ENCODE data around the gene SLC25A45. TPM values are rescaled to one million over a fixed set of nuclear protein-coding genes. Genes with fewer than 3 reads are reported as not detected.
A peak's percentile ranks its signal among the peaks of the same experiment; 100 is the strongest.

Gene SLC25A45
- total RNA-seq, 8 experiments from 2014 or later, result 0.11 to 10.0 (median 1.9) TPM

DNA sequence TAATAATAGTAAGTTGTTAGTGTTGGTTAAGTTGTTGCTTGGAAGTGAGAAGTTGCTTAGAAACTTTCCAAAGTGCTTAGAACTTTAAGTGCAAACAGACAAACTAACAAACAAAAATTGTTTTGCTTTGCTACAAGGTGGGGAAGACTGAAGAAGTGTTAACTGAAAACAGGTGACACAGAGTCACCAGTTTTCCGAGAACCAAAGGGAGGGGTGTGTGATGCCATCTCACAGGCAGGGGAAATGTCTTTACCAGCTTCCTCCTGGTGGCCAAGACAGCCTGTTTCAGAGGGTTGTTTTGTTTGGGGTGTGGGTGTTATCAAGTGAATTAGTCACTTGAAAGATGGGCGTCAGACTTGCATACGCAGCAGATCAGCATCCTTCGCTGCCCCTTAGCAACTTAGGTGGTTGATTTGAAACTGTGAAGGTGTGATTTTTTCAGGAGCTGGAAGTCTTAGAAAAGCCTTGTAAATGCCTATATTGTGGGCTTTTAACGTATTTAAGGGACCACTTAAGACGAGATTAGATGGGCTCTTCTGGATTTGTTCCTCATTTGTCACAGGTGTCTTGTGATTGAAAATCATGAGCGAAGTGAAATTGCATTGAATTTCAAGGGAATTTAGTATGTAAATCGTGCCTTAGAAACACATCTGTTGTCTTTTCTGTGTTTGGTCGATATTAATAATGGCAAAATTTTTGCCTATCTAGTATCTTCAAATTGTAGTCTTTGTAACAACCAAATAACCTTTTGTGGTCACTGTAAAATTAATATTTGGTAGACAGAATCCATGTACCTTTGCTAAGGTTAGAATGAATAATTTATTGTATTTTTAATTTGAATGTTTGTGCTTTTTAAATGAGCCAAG lies 42.9 kb upstream of the SLC25A45 start:
- in situ Hi-C loops (cut with MboI; ENCODE audit: low pct_unique_long_range_greater_than_20kb in 2 of 9, low sequenced_read_pairs in 9 of 9, unreplicated experiment in 9 of 9), result loop anchor here in 4 of 9 experiments (10.0 kb wide), 1 partner anchor 79 kb away; no protein-coding TSS in a partner anchor
- H3K4me1 ChIP-seq (replicated peaks in 1 of 2), result peaks cover 39 to 46% of the 10 kb centered on the region in 2 donors
- 0 to 66% (median 17%) methylated on average over 3 to 8 of the region's 9 CpGs for WGBS, 10 experiments

DNA sequence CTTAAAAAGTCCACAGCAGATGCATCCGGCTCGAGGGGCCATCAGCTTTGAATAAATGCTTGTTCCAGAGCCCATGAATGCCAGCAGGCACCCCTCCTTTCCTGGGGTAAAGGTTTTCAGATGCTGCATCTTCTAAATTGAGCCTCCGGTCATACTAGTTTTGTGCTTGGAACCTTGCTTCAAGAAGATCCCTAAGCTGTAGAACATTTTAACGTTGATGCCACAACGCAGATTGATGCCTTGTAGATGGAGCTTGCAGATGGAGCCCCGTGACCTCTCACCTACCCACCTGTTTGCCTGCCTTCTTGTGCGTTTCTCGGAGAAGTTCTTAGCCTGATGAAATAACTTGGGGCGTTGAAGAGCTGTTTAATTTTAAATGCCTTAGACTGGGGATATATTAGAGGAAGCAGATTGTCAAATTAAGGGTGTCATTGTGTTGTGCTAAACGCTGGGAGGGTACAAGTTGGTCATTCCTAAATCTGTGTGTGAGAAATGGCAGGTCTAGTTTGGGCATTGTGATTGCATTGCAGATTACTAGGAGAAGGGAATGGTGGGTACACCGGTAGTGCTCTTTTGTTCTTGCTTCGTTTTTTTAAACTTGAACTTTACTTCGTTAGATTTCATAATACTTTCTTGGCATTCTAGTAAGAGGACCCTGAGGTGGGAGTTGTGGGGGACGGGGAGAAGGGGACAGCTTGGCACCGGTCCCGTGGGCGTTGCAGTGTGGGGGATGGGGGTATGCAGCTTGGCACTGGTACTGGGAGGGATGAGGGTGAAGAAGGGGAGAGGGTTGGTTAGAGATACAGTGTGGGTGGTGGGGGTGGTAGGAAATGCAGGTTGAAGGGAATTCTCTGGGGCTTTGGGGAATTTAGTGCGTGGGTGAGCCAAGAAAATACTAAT lies 42.0 kb upstream of the SLC25A45 start:
- WGBS, 10 experiments, result 0 to 40% (median 19%) methylated on average over 1 to 13 of the region's 18 CpGs
- Histone ChIP-seq H3K4me1 (replicated peaks in 1 of 2) (peaks cover 42 to 48% of the 10 kb centered on the region in 2 donors), H3K4me3 (peak overlapping the region; percentile 44 to 62 (median 50)), H3K27ac (peak overlapping the region in 1 of 2 donors; percentile 97)
- ATAC-seq (replicated peaks in 6 of 8), result no peak
- in situ Hi-C loops (cut with MboI; ENCODE audit: low pct_unique_long_range_greater_than_20kb in 2 of 9, low sequenced_read_pairs in 9 of 9, unreplicated experiment in 9 of 9), result loop anchor here in 8 of 9 experiments (5.0 to 25.0 kb wide), 3 partner anchors 80 to 88 kb away; no protein-coding TSS in a partner anchor

More for the DNA sequence above, 42.9 kb upstream of the SLC25A45 start:
- Histone ChIP-seq H3K4me3 (peak overlapping the region; percentile 44 to 62 (median 50)), H3K27ac (no peak overlapping the region)
- no peak for ATAC-seq (replicated peaks in 6 of 8)

DNA sequence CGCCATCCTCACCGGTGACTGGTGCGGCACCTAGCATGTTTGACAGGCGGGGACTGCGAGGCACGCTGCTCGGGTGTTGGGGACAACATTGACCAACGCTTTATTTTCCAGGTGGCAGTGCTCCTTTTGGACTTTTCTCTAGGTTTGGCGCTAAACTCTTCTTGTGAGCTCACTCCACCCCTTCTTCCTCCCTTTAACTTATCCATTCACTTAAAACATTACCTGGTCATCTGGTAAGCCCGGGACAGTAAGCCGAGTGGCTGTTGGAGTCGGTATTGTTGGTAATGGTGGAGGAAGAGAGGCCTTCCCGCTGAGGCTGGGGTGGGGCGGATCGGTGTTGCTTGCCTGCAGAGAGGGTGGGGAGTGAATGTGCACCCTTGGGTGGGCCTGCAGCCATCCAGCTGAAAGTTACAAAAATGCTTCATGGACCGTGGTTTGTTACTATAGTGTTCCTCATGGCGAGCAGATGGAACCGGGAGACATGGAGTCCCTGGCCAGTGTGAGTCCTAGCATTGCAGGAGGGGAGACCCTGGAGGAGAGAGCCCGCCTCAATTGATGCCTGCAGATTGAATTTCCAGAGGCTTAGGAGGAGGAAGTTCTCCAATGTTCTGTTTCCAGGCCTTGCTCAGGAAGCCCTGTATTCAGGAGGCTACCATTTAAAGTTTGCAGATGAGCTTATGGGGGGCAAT lies 41.2 kb upstream of the SLC25A45 start:
- ATAC-seq (replicated peaks in 6 of 8), result no peak
- 0 to 56% (median 0%) methylated on average over 1 to 11 of the region's 19 CpGs; no CpG with 5 or more reads in 5 of the 10 experiments for WGBS, 10 experiments
- peak overlapping the region; percentile 97 to 98 for H3K27ac ChIP-seq
- peaks cover 44 to 54% of the 10 kb centered on the region in 2 donors for H3K4me1 ChIP-seq (replicated peaks in 1 of 2)
- H3K4me3 ChIP-seq, result peak overlapping the region; percentile 44 to 62 (median 50)
- in situ Hi-C loops (cut with MboI; ENCODE audit: low pct_unique_long_range_greater_than_20kb in 2 of 9, low sequenced_read_pairs in 9 of 9, unreplicated experiment in 9 of 9), result loop anchor here in 8 of 9 experiments (5.0 to 25.0 kb wide), 3 partner anchors 81 to 89 kb away; no protein-coding TSS in a partner anchor

DNA sequence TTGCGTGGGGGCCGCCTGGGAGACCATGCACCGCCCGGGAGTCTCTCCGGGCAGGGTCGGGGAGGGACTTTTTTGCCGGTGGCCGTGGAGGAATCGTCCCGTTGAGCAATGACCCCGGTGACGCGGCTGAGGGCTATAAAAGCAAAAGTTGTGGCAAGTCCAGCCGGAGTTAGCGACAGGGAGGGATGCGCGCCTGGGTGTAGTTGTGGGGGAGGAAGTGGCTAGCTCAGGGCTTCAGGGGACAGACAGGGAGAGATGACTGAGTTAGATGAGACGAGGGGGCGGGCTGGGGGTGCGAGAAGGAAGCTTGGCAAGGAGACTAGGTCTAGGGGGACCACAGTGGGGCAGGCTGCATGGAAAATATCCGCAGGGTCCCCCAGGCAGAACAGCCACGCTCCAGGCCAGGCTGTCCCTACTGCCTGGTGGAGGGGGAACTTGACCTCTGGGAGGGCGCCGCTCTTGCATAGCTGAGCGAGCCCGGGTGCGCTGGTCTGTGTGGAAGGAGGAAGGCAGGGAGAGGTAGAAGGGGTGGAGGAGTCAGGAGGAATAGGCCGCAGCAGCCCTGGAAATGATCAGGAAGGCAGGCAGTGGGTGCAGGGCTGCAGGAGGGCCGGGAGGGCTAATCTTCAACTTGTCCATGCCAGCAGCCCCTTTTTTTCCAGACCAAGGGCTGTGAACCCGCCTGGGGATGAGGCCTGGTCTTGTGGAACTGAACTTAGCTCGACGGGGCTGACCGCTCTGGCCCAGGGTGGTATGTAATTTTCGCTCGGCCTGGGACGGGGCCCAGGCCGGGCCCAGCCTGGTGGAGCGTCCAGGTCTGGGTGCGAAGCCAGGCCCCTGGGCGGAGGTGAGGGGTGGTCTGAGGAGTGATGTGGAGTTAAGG lies 40.4 kb upstream of the SLC25A45 start, which contains the start of gene NEAT1:
TSS of gene NEAT1 (plus strand) at position 166 of the 883 bp plus-strand sequence.
- ATAC-seq (replicated peaks in 6 of 8), result peak; percentile 1 to 52 (median 36)
- in situ Hi-C loops (cut with MboI; ENCODE audit: low pct_unique_long_range_greater_than_20kb in 2 of 9, low sequenced_read_pairs in 9 of 9, unreplicated experiment in 9 of 9), result loop anchor here in 8 of 9 experiments (5.0 to 25.0 kb wide), 3 partner anchors 82 to 89 kb away; no protein-coding TSS in a partner anchor
- H3K4me3 ChIP-seq, result peak within 1 kb of the TSS; percentile 44 to 62 (median 50)
- H3K27ac ChIP-seq, result peak within 1 kb of the TSS; percentile 97 to 98
- peaks cover 44 to 52% of the 10 kb centered on the region in 2 donors for H3K4me1 ChIP-seq (replicated peaks in 1 of 2)
- WGBS, 10 experiments, result 0 to 30% (median 3%) methylated on average over 2 to 15 of the region's 40 CpGs; no CpG with 5 or more reads in 2 of the 10 experiments

DNA sequence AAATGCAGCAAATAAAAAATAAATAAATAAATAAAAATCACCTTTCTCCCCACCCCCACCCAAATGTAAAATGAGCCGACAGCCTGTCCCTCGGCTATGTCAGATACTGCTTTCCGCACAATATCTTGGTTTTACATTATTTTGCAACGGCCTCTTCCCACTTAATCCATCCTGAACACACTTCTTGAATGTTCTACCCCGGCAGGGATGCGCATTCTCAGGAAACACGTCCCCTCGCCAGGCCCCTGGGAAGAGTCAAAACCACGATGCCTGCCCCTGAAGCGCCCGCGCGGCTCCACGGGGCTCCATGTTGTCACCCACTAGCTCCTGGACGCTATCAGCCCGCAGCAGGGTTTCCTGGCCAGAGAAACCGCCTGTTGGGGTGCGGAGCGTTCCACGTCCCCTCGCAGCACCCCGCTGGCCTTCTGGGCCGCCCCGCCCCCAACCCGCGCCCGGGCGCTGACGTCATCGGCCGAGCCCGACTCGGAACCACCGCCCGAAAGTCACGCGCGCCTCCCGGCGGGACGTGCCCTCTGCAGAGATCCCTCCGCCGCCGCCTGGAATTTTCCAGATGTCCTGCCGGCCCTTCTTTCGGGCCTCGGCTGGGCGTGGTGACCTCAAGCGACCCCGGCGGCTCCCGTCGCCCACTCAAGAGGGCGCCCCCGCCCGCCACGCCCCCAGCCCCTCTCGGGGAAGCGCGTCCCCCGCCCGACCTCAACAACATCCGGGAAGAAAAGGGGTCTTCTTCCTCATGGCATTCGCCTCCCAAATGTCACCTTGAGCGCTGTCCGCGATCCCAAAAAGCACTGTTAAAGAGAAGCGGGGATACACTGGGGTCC lies 39.6 kb upstream of the SLC25A45 start:
- peak overlapping the region; percentile 97 to 98 for H3K27ac ChIP-seq
- WGBS, 10 experiments, result 0 to 10% (median 0%) methylated on average over 1 to 4 of the region's 68 CpGs; no CpG with 5 or more reads in 2 of the 10 experiments
- H3K4me3 ChIP-seq, result peak overlapping the region; percentile 44 to 62 (median 50)
- ATAC-seq (replicated peaks in 6 of 8), result peak; percentile 0 to 58 (median 32)
- in situ Hi-C loops (cut with MboI; ENCODE audit: low pct_unique_long_range_greater_than_20kb in 2 of 9, low sequenced_read_pairs in 9 of 9, unreplicated experiment in 9 of 9), result loop anchor here in 8 of 9 experiments (5.0 to 25.0 kb wide), 3 partner anchors 83 to 90 kb away; no protein-coding TSS in a partner anchor
- H3K4me1 ChIP-seq (replicated peaks in 1 of 2), result peaks cover 46 to 47% of the 10 kb centered on the region in 2 donors

DNA sequence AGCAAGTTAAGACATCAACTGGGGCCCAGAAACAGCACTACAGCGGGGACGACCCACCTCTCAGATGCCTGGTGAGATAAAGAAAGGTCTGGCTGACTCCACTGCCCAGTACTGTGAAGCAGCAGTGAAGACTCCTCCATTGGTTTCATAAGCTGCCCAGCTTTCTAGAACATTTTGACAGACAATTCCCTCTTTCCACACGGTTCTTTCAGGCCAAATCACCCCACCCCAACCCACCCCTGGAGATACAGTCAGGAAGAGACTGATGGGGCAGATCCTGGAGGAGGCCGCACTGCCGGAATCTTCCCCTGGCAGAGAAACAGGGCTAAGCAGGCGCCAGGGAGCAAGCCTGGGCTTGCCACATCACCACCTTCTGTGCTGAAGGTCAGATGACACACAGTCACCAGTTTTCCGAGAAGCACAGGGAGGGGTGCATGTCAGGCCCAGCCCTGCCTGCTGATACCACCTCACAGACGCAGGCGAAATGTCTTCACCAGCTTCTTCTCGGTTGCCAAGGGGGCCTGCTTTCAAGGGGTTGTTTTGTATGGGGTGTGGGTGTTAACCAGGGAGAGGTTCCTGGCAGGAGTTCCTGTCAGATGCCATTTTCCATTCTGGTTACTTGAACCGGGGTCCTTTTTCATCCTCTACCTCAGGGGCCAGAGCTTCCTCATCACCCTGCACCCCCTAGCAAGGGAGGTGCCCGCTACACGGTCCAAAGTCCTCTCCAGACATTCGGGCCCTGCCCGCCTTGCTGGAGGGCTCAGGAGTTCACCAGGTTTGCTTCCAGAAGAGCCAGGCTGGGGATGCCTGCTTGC lies 38.7 kb upstream of the SLC25A45 start:
- in situ Hi-C loops (cut with MboI; ENCODE audit: low pct_unique_long_range_greater_than_20kb in 2 of 9, low sequenced_read_pairs in 9 of 9, unreplicated experiment in 9 of 9), result loop anchor here in 8 of 9 experiments (5.0 to 25.0 kb wide), 3 partner anchors 84 to 91 kb away; no protein-coding TSS in a partner anchor

DNA sequence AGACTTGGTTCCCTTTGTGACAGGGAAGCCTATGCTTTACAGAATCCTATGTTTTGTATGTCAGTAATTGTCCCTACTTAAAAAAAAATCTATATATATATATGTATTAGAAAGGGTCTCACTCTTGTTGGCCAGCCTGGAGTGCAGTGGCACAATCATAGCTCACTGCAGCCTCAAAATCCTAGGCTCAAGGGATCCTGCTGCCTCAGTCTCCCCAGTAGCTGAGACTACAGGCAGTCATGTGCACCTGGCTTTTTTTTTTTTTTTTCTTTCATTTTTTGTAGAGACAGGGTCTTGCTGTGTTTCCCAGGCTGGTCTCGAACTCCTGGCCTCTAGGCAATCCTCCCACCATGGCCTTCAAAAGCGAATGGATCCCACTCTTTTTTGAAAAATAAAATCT lies 38.1 kb upstream of the SLC25A45 start:
- in situ Hi-C loops (cut with MboI; ENCODE audit: low pct_unique_long_range_greater_than_20kb in 2 of 9, low sequenced_read_pairs in 9 of 9, unreplicated experiment in 9 of 9), result loop anchor here in 8 of 9 experiments (5.0 to 25.0 kb wide), 3 partner anchors 84 to 92 kb away; no protein-coding TSS in a partner anchor
- ATAC-seq (replicated peaks in 6 of 8), result no peak
- Histone ChIP-seq H3K4me3 (peak overlapping the region in 2 of 5 donors; percentile 60 to 62), H3K27ac (peak overlapping the region; percentile 97 to 98), H3K4me1 (replicated peaks in 1 of 2) (peaks cover 45 to 59% of the 10 kb centered on the region in 2 donors)
- WGBS, 10 experiments, result 20 to 100% (median 100%) methylated on average over 1 to 2 of the region's 2 CpGs; no CpG with 5 or more reads in 5 of the 10 experiments

More for the DNA sequence above, 38.7 kb upstream of the SLC25A45 start:
- peaks cover 45 to 52% of the 10 kb centered on the region in 2 donors for H3K4me1 ChIP-seq (replicated peaks in 1 of 2)
- ATAC-seq (replicated peaks in 6 of 8), result peak; percentile 5 to 52 (median 30)
- H3K4me3 ChIP-seq, result peak overlapping the region; percentile 44 to 62 (median 50)
- peak overlapping the region; percentile 97 to 98 for H3K27ac ChIP-seq
- WGBS, 10 experiments, result 0 to 55% (median 16%) methylated on average over 1 to 6 of the region's 15 CpGs; no CpG with 5 or more reads in 5 of the 10 experiments

DNA sequence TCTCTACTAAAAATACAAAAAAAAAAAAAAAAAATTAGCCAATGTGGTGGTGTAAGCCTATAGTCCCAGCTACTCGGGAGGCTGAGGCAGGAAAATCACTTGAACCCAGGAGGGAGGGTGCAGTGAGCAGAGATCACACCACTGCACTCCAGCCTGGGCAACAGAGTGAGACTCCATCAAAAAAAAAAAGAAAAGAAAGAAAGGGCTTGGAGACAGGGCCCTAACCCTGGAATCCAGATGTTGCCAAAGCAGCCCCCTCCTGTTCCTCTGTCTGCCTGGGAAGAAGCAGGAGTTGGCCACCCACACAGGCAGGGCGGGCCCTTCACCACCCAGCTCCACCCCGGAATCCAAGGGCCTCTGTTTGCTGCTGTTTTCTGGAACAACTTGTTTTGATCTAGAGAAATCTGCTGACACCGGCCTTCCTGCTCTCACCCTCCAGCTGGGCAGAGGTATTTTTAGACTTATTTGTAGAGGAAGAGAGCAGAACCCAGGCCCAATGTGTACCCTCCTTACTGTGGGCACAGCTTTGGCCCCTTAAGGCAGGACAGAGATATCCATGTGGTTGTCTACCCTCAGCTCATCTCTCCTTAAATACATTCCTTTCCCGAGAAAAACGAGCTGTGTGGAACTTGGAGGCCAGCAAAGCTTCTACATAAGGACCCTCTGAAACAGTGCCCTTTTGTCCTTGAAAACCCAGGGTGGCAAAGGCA lies 37.5 kb upstream of the SLC25A45 start:
- H3K4me1 ChIP-seq (replicated peaks in 1 of 2), result peaks cover 45 to 61% of the 10 kb centered on the region in 2 donors
- ATAC-seq (replicated peaks in 6 of 8), result peak in 3 of 8 experiments; percentile 0 to 9 (median 0)
- H3K4me3 ChIP-seq, result peak overlapping the region in 2 of 5 donors; percentile 30 to 32
- WGBS, 10 experiments, result 0 to 45% (median 20%) methylated on average over 1 to 4 of the region's 6 CpGs; no CpG with 5 or more reads in 3 of the 10 experiments
- peak overlapping the region; percentile 94 to 97 for H3K27ac ChIP-seq
- in situ Hi-C loops (cut with MboI; ENCODE audit: low pct_unique_long_range_greater_than_20kb in 2 of 9, low sequenced_read_pairs in 9 of 9, unreplicated experiment in 9 of 9), result loop anchor here in 8 of 9 experiments (5.0 to 25.0 kb wide), 3 partner anchors 85 to 92 kb away; no protein-coding TSS in a partner anchor

DNA sequence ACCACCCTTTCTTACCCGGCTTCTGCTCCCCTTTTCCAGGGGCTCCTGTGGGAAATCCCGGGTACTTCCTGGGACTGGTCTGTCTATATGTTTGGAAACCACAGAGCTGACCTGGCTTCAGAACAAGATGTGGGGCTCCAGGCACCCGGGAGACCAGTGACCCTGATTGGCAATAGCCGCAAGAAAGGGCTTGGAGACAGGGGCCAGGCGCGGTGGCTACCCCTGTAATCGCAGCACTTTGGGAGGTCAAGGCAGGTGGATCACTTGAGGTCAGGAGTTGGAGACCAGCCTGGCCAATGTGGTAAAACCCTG lies 37.0 kb upstream of the SLC25A45 start:
- peak overlapping the region; percentile 94 to 97 for H3K27ac ChIP-seq
- no peak for ATAC-seq (replicated peaks in 6 of 8)
- H3K4me1 ChIP-seq (replicated peaks in 1 of 2), result peaks cover 45 to 61% of the 10 kb centered on the region in 2 donors
- in situ Hi-C loops (cut with MboI; ENCODE audit: low pct_unique_long_range_greater_than_20kb in 2 of 9, low sequenced_read_pairs in 9 of 9, unreplicated experiment in 9 of 9), result loop anchor here in 3 of 9 experiments (25.0 kb wide), 1 partner anchor 93 kb away; no protein-coding TSS in a partner anchor
- peak overlapping the region; percentile 9 to 32 (median 24) for H3K4me3 ChIP-seq
- 0 to 66% (median 34%) methylated on average over 1 to 6 of the region's 7 CpGs; no CpG with 5 or more reads in 4 of the 10 experiments for WGBS, 10 experiments

Data from motor neuron (in vitro differentiated cells).